HG02571 (cell line): Measurements from ENCODE around the gene NR1I3.
"Not testable (repeated sequence)": the region's sequence is repeated elsewhere in the genome, so short reads cannot be mapped to it uniquely, and the experiment has no call there.

Experiments
- ATAC-seq: cut with Tn5 transposase; IDR thresholded peaks from one replicate; pipeline ENCODE4 v1.9.1; 2021; ENCODE audit warnings: mild to moderate bottlenecking, moderate library complexity; ENCODE audit not compliant: unreplicated experiment

The NR1I3 gene, protein sequence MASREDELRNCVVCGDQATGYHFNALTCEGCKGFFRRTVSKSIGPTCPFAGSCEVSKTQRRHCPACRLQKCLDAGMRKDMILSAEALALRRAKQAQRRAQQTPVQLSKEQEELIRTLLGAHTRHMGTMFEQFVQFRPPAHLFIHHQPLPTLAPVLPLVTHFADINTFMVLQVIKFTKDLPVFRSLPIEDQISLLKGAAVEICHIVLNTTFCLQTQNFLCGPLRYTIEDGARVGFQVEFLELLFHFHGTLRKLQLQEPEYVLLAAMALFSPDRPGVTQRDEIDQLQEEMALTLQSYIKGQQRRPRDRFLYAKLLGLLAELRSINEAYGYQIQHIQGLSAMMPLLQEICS

DNA sequence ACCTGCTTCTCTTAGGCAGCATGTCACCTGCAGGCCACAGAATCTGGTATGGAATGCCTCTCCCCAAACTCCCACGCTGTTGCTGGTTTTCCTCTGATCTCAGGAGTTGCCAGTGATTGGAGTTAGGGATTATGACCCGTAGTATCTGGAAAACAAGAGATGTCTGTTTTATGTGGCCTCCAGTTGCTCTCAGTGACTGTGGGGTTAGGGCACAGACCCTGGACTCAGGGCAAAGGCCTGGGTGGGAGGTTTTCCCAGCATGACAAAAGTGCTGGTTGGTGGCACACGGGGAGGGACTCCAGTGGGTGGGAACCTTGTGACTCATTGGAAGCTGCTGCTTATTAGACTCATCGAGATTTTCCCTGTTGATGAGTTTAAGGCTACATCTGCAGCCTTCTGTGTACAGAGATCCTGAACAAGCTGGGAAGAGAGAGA is at the start of gene NR1I3:
NR1I3 (minus strand) TSS at position 165 of the 435 bp plus-strand sequence. CDS start 1,638 bp downstream, outside the sequence.
- ATAC-seq: no peak

DNA sequence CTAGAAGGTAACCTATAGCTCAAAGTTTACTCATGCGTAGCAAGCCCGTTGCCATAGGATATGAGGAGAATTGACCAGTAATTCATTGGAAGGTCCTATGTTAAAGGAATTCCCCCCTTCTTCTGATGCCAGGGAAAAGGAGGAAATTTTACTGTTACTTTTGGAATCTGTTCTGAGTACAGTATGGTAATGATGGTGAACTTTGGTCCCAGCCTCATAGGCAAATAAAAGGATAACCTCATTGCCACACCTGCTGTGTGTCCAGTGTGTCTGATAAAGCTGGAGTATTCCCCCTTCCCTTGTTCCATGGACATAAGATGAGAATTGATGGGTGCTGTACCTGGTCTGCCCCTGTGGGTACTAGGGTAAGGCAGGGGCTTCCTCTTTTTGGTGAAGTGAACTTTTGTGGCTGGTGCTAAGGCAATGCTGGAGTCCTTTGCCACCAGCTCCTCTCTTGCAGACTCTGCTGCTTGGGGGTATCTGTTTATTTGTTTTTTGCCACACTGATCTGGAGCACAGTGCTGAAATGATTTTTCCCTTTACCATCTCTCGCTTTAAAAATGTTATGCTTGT is 49.6 kb upstream of the NR1I3 start:
- no peak for ATAC-seq

DNA sequence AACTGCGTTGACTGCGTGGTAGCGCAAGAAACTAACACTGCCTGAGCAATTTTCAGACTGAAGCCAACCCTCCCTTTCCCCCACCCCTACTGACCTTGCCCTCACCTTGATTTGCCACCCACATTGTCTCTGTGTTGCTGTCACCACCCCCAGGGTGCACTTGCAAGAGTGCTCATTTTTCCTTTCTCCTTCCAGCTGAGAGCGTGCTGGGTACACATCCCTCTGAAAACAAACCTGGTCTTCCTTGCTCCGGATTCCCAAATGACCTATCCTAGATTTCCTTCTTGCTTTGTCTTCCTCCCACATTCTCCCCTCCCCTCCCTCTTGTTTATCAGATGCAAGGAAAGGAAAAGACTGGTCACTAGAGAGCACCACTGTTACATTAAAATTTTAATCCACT is 47.5 kb upstream of the NR1I3 start:
- no peak for ATAC-seq

DNA sequence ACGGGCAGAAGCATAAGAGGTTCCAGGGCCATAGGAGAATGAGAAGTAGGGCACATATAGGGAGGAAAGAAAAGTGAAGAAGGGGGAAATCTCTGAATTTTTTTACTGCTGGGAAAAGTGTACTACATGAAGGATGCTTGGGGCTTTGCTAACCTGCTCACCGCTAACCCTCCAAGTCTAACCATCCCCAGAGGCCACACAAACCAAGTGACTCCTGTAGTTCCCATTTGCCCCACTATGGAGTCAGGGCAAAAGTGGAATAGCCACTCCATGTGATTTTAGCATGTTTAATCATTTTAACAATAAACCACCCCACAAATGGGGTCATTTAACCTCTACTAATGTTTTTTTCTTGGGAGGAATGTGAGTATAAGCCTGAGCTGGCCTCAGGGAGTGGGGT is 47.1 kb upstream of the NR1I3 start:
- no peak for ATAC-seq

DNA sequence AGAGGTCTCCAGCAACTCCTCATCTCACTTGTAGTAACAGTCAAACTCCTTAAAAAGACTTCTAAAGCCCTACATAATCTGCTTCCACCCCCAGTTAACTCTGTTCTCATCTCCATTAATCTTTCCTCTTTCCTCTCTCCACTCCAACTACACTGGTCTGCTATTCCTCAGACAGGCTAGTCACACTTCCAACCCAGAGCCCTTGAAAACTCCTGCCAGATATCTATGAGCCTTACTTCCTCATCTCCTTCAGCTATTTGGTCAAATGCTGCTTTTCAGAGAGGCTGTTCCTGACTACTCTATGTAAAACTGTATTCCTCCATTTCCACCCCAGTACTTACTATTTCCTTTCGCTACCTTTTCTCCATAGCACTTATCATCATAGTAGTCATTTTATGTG is 45.0 kb upstream of the NR1I3 start:
- ATAC-seq: no peak

DNA sequence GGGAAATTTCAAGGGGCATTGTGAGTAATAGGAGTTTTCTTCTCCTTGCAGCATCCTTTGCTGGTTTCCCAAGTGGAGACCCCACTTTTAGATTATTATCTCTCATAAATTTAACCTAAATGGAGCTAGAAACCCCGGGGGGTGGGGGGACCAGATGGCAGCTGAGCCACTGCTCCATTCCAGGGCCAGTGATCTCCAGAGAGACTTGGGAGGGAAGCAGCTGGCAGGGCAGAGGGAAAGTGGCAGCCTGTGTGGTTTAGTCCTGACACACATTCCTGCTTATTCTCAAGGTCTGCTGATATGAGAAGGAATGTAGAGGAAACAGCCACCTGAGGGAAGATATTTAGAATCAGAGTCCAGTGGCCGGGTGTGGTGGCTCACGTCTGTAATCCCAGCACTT is 36.9 kb upstream of the NR1I3 start:
- ATAC-seq: no peak

DNA sequence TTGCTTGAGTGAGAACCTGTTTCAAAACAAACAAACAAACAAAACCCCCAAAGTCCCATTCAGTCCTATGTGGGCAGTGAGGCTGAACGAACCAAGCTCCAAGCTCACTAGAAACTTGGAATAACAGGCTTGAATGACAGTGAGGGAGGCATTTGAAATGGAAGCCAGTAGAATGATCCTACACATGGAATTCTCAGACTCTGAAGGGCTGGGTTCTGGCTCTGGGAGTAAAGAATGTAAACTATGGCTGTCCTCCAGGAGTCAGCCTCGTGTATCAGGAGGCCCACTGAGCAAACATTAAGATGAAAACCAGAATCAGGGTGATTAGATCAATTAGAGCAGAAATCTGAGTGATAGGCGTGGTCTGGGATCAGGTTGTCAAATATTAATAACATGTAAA is 35.4 kb upstream of the NR1I3 start:
- no peak for ATAC-seq

DNA sequence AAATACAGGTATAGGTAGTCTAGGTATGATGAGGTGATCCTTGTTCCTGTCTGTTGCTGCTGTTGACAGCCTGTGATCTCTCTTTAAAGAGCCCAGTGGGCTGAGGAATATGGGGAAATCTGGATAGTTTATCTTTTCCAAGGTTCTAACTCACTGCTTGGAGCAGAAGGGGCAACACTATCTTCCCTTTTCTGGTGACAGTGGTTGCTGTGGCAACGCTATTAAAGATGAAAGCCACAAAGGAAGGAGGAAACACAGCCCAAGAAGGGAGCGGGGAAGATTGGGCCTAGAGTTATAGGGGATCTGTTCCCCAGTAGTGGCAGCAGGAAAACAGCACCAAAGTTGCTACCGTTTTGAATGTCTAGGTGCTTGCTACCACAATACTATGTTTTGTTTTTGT is 29.3 kb upstream of the NR1I3 start:
- no peak for ATAC-seq

DNA sequence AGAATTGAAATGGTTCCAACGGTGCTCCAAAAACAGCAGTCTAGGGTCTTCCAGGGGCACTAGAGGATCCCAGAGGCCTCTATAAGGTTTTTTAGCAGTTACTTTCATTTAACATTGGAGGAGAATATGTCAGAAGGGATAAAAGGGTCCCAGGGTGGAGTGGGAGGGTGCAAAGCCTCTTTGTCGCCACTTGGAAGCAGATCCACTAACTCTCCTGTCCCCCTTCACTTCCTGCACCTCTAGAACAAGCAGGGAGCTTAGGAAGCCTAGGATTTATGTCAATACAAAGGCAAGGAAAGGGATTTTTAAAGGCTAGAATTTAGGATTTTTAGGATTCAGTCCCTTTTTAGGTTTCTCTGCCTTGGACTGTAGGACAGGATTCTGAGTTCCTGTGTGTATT is 28.8 kb upstream of the NR1I3 start:
- no peak for ATAC-seq

DNA sequence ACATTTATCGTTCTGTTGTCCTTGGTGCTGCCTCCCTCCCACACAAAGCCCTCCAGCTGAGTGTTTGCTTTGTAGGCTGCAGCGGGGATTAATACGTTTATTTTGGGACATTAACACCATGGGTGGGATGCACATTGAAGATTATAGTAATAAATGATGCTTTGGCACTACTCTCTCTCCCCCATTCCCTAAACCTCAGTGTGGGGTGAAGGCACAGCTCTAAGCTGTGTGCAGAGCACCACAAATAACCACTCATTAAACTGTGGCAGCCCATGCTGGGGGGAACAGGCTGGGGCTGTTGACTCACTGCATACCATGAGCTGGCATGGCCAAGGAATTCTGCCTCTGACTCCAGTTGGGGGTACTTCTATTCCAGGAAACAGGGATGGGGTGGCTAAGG is 28.2 kb upstream of the NR1I3 start:
- ATAC-seq: no peak

DNA sequence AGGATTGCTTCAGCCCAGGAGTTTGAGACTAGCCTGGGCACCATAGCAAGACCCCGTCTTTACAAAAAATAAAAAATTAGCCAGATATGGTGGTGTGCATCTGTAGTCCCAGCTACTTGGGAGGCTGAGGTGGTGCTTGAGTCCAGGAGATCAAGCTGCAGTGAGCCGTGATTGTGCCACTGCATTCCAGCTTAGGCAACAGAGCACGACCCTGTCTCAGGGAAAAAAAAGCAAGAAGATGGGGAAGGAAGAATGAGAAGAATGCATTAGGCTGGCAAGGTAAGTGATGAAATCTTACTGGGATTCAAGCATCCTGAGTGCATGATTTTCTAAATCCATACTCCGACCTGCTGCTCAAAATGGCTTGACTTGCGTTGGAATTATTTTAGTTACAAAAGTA is 27.3 kb upstream of the NR1I3 start:
- no peak for ATAC-seq

DNA sequence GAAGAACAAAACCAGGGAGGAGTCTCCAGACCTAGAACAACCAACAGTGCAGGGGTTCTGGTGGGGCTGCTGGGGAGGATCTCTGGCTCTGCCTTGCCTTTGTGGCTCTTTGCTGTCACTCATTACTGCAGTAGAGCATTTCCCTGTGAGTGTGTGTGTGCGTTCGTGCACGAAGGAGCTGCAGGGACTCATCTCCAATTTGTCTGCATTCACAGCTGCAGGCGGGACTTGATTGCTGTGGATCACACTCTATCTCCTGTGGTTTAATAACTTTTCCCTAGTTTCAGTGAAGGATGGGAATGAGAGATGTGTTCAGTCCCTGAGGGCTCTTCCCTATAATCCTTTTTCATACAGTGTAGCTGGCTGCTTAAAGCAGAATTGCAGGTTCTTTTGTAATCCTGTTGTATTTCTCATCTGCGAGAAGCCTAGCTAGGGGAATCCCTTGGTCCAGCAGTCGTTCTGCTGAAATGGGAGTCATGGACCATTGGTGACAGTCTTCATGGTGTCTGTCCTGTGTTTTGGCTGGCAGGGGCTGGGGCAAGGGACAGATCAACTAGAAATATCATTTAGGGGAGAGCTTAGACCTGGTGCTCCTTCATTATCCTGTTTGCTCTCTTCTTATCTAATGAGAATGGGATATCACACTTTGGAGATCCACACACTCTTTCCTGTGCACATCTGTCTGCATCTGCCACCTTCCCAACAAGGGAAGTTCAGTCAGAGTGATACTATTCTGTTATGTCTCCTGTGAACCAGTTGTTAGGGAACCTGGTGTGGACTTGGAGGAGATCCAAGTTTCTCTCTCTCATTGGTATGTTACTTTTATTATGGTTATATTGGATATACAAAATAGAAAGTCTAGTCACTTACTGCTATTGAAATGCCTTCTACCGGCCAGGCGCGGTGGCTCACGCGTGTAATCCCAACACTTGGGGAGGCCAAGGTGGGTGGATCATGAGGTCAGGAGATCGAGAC is 23.5 kb upstream of the NR1I3 start:
- no peak for ATAC-seq

DNA sequence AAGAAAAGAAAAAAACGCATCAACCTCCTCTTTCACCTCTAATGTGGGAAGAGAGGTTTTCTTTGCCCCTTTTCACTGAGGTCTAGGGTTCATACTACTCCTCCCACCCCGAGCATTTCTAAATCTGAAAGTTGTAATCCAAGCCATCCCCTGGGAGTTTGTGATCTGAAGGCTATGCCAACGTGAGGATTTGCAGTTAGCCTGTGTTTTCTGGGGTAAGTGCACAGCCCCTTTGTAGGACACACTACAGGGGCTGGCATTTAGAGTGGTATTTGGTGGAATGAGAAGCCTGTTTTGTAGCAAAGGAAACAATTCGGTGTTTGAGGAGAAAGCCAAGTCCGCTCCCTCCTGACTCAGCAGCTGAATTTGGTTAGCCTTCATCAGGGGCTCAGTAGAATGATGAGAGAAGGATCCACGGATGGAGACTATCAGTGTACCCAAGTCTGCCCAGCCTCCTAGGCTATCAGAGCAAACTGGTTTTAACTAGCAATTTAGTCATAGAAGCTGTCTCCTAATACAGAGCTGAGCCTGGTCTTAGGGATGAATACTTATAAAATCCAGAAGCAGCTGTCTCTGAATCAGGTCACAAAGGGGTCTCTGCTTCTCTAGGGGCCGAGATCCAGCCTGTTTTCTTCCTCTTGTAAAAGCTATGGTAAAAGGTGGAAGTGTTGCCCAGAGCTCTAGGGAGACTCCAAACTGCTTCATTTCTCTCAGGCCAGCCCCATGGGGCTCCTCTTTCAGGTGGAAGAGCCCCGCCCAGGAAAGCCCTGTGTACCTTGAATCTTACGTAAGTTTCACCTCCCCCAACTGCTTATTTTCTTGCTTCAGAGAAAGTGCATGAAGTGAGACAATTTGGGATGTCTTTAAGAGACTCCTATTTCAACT is 22.6 kb upstream of the NR1I3 start:
- ATAC-seq: no peak

DNA sequence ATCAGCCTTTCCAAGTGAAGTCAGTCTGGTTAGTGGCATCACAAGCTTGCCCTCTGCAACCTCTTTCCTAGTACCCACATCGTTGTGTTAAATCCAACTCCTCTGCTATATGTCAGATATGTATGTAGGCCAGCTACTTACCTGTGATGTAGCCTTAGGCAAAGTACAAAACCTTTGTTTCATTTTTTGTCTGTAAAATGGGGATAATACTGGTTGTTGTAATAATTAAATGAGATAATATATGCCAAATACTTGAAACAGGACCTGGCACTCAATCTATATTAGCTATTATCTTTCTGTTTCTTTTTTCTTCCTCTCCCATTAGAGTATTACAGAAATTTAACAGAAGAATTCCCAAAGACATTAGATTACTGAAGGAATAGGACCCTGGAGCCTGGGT is 21.8 kb upstream of the NR1I3 start:
- no peak for ATAC-seq

DNA sequence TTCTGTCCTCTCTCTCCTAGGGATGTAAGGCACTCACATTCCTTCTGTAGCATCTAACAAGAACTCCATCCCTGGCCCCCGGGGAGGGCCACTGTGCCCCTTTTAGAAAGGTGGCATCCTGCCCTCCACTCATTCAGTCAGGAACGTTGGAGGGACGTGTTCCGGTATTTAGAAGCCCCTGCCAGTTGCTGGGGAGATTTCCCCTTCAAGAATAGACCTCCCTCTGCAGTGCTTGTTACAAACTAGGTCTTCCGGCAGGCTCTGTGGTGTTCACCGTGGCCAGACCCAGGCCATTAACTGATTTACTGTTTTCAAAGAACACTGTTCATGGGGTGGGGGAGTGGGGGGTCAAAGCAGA is 21.3 kb upstream of the NR1I3 start:
- no peak for ATAC-seq

DNA sequence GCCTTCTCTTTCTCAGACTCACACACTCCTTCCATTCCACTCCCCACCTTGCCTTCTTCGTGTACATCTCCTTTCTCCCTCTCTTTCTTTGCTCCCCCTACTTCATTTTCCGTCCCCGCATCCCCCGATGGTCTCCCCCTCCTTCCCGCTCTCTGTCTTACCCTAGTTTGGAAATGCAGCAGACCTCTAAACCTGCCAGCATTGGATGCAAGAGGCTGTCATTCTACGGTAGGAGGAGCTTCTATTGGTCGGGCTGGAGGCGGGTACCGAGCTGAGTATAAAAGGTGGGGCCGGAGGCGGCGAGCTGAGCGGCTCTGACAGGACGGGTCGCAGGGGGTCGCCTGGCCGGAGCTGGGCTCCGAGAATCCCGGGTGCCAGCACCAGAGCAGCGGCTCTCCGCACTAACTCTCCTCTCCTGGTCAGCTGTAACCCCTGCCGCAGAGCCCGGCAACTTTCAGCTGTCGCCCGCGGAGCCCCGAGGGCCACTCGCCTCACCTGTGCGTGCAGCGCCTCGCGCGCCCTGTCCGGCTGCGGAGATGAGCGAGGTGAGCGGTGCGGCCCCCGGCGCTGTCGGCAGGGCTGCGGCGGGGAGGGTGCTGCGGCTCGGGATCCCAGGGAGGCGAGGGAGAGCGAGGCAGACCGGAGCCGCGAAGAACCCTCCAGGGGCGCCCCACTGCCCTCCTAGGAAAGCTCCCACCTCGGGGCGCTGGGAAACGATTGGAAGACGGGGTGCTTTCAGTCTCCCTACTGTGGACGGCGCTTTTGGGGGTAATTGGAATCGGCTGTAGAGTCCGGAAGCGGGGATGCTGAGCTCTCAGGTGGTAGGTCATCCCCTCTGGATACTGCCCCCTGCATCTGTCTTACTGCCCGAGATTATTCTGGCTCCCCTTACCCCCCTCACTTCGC is 20.7 kb upstream of the NR1I3 start, which contains the start of gene PCP4L1:
PCP4L1 (plus strand) TSS at position 307 of the 906 bp plus-strand sequence; CDS start at position 537, 230 bp downstream.
- ATAC-seq: no peak

DNA sequence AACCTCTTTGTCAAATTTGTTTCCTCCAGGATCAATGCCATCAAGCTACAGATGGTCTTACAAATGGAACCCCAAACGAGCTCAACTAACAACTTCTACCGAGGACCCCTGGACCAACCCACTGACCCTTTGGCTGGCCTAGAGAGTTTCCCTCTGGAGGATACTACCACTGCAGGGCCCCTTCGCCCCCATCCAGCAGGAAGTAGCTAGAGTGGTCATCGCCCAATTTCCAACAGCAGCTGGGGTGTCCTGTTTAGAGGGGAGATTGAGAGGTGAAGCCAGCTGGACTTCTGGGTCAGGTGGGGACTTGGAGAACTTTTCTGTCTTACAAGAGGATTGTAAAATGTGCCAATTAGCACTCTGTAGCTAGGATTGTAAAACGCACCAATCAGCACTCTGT is 19.1 kb upstream of the NR1I3 start:
- ATAC-seq: not testable (repeated sequence)

DNA sequence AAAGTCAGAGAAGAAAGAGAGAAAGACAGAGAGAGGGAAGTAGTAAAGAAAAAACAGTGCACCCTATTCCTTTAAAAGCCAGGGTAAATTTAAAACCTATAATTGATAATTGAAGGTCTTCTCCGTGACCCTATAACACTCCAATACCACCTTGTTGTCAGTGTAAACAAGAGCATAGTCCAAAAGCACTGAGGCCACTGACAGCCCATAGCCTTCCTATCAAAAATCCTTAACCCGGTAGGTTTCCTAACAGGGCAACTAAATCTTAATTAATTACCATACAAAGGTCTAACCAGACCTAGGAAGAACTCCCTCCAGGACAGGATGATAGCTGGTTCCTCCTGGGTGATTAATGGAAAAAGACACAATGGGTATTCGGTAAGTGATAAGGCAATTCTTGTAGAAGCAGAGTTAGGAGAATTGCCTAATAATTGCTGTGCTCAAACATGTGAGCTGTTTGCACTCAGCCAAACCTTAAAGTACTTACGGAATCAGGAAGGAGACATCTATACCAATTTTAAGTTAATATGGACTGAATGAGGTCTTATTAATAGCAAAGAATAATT is 18.0 kb upstream of the NR1I3 start:
- ATAC-seq: not testable (repeated sequence)

DNA sequence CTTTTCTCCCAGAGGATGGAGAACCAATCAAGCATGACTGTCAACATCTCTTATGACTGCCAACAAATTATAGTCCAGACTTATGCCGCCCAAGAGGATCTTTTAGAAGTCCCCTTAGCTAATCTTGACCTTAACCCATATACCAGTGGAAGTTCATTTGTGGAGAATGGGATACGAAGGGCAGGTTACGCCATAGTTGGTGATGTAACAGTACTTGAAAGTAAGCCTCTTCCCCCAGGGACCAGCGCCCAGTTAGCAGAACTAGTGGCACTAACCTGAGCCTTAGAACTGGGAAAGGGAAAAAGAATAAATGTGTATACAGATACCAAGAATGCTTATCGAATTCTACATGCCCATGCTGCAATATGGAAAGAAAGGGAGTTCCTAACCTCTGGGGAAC is 17.3 kb upstream of the NR1I3 start:
- not testable (repeated sequence) for ATAC-seq
